ENCODE results near the gene HOXC6.
A peak's percentile ranks its signal among the peaks of the same experiment; 100 is the strongest.

HOXC6 gene

GRCh38 chr12:53982648-53983567, 45.3 kb upstream of the HOXC6 start:
- TF ChIP-seq CTCF (IDR thresholded peaks at IDR 0.05; ENCODE audit: low read depth, low read length, missing control alignments) = no peak
- no peak for DNase-seq (ENCODE audit: low read depth)
- H3K4me3 ChIP-seq (ENCODE audit: low read depth, low read length) = no peak overlapping the region

DNA sequence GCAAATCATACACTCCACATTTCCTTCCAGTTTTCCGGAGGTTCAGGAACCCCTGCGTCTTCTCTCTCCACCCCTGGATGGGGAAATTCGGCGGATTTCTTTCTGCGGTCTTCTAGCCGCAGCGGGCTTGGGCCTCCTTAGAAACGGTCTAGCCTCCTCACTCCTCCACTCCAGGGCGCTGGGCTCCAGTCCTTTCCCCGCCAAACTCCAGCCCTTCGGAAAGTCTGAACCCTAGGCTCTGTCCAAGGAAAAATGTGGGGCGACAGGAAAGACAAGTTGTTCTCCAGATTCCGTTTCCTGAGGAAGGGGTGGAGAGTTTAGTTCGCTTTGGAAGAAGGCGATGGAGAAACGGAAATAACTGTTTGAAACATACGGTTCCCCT, 44.7 kb upstream of the HOXC6 start:
- no peak overlapping the region for H3K4me3 ChIP-seq (ENCODE audit: low read depth, low read length)
- TF ChIP-seq CTCF (IDR thresholded peaks at IDR 0.05; ENCODE audit: low read depth, low read length, missing control alignments) = no peak
- no peak for DNase-seq (ENCODE audit: low read depth)

DNA sequence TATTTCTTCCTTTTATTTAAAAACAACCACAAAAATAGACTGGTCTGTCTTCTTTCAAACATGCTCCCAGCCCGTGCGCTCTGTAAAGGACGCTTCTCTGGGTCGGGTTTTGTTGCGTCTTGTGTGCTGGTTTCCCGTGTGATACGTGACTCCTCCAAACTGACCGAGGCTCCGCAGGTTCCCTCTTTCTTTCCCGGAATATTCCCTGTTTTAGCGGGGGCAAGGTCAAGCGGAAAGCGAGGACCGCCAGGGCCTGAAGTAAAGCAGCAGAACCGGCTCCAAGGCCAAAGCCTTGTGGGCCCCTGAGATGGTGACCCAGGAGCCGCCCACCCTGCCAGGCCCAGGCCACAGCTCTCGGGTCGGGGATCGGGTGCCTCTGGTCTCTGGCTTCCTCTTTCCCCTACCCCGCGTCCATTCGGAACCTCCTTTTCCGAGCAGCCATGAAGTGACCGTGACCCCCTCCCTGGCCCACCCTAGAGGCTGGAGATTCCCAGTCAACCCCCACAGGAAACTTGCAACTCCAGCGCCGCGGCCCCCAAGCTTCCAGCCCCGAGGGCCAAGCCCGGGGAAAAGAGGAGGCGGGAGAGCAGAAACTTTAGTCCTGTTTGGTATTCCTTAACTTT, 44.2 kb upstream of the HOXC6 start:
- TF ChIP-seq CTCF (IDR thresholded peaks at IDR 0.05; ENCODE audit: low read depth, low read length, missing control alignments) = no peak
- DNase-seq (ENCODE audit: low read depth) = no peak
- H3K4me3 ChIP-seq (ENCODE audit: low read depth, low read length) = no peak overlapping the region

DNA sequence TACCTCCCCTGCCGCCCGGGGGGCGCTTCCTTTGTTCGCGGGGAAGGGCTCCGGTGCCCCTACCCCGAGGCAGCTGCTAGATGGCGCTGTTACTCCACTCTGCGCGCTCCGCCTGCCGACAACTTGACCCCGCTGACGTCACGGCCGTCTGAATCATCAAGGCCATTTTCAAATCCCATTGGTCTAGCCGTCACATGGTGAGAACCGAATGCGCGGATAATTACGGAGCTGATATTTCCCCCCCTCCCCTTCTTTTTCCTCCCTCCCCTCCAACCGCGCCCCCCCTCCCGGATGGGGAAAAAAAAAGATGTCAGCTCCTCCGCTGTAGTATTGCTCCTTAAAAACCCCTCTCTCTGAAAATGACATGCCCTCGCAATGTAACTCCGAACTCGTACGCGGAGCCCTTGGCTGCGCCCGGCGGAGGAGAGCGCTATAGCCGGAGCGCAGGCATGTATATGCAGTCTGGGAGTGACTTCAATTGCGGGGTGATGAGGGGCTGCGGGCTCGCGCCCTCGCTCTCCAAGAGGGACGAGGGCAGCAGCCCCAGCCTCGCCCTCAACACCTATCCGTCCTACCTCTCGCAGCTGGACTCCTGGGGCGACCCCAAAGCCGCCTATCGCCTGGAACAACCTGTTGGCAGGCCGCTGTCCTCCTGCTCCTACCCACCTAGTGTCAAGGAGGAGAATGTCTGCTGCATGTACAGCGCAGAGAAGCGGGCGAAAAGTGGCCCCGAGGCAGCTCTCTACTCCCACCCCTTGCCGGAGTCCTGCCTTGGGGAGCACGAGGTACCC, 43.1 kb upstream of the HOXC6 start, which contains the start of gene HOXC10:
TSS of gene HOXC10 (plus strand) at position 246 of the 791 bp plus-strand sequence. CDS start at position 360, 114 bp downstream.
- TF ChIP-seq CTCF (IDR thresholded peaks at IDR 0.05; ENCODE audit: low read depth, low read length, missing control alignments) = peak; percentile 77
- no peak within 1 kb of the TSS for H3K4me3 ChIP-seq (ENCODE audit: low read depth, low read length)
- no peak for DNase-seq (ENCODE audit: low read depth)

DNA sequence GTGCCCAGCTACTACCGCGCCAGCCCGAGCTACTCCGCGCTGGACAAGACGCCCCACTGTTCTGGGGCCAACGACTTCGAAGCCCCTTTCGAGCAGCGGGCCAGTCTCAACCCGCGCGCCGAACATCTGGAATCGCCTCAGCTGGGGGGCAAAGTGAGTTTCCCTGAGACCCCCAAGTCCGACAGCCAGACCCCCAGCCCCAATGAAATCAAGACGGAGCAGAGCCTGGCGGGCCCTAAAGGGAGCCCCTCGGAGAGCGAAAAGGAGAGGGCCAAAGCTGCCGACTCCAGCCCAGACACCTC, 42.6 kb upstream of the HOXC6 start:
- no peak for DNase-seq (ENCODE audit: low read depth)
- no peak overlapping the region for H3K4me3 ChIP-seq (ENCODE audit: low read depth, low read length)
- no peak for TF ChIP-seq CTCF (IDR thresholded peaks at IDR 0.05; ENCODE audit: low read depth, low read length, missing control alignments)

DNA sequence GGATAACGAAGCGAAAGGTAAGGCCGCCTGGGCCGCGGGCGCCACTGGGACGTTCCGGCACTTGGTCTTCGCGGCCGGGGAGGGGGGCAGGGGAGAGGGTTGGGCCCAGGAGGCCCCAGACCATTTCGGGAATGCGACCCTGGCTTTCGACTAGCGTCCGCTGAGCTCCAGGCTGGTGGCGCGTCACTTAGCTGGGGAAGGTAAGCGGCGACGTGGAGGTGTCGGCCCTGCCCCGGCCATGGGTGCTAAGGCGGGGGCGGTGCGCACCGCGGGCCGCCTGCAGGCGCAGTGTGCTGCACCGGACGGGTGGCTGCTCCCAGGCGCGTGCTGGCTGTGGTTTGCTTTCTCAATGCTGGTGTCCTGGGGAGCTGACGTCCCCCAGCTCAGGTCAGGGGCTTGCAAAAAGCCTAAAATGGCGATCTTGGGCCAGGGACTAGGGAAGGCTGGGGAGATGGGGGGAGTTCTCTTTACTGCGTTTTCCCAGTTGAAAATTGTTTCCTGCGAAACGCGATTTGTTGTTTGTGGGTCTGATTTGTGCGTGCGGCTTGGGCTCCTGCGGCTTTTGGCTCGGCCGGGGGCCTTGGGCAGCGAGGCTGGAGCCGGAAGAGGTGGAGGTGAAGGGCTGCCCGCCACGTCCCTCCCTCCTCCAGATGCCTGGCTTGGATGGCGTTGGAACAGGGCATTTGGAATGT, 42.1 kb upstream of the HOXC6 start:
- no peak for TF ChIP-seq CTCF (IDR thresholded peaks at IDR 0.05; ENCODE audit: low read depth, low read length, missing control alignments)

More for the DNA sequence above, 42.1 kb upstream of the HOXC6 start:
- no peak overlapping the region for H3K4me3 ChIP-seq (ENCODE audit: low read depth, low read length)
- DNase-seq (ENCODE audit: low read depth) = no peak

Data from GM12864 (cell line).